ENCODE data around the gene NACC2.

- TF ChIP-seq POLR2A (IDR thresholded peaks at IDR 0.05; ENCODE audit: low read depth, low read length) (no peak), CTCF (IDR thresholded peaks at IDR 0.05; ENCODE audit: extremely low read depth in 1 of 2, insufficient read depth in 1 of 2, low read depth in 1 of 2, low read length in 2 of 2) (no peak), JUN (IDR thresholded peaks at IDR 0.05; ENCODE audit: borderline replicate concordance, insufficient read depth, insufficient read length, low read depth) (no peak), EZH2 (IDR thresholded peaks at IDR 0.05; ENCODE audit: borderline replicate concordance, low read depth, low read length, severe bottlenecking) (no peak), POLR2AphosphoS5 (IDR thresholded peaks at IDR 0.05; ENCODE audit: insufficient read depth, low read depth, low read length) (no peak), MAX (IDR thresholded peaks at IDR 0.05; ENCODE audit: insufficient read depth, insufficient read length) (no peak)
Observed at GRCh38 chr9:136144450-136144849, 49.4 kb upstream of the NACC2 start.
